Neuron (in vitro differentiated cells): ENCODE results near the gene C11orf42.
"Not testable (repeated sequence)": the region's sequence is repeated elsewhere in the genome, so short reads cannot be mapped to it uniquely, and the experiment has no call there.

Source experiments
- H2AFZ ChIP-seq: one replicate; pipeline ENCODE4 v1.6.1; 2013; ENCODE audit warnings: low read depth, mild to moderate bottlenecking, inconsistent platforms, low read length, moderate library complexity
- H3K27me3 ChIP-seq: one replicate; pipeline ENCODE4 v1.6.1; 2013; ENCODE audit warnings: low read length; ENCODE audit not compliant: insufficient read depth
- H3K36me3 ChIP-seq: one replicate; pipeline ENCODE4 v1.6.1; 2013; ENCODE audit warnings: low read length; ENCODE audit not compliant: insufficient read depth
- H3K4me1 ChIP-seq: one replicate; pipeline ENCODE4 v1.6.1; 2013; ENCODE audit warnings: low read length; ENCODE audit not compliant: insufficient read depth
- H3K4me3 ChIP-seq: 2 replicates; pipeline ENCODE4 v1.5.1; 2013; ENCODE audit warnings: mild to moderate bottlenecking, low read length, moderate library complexity
- H3K9me3 ChIP-seq: one replicate; pipeline ENCODE4 v1.6.1; 2013; ENCODE audit warnings: low read length

Gene C11orf42

DNA sequence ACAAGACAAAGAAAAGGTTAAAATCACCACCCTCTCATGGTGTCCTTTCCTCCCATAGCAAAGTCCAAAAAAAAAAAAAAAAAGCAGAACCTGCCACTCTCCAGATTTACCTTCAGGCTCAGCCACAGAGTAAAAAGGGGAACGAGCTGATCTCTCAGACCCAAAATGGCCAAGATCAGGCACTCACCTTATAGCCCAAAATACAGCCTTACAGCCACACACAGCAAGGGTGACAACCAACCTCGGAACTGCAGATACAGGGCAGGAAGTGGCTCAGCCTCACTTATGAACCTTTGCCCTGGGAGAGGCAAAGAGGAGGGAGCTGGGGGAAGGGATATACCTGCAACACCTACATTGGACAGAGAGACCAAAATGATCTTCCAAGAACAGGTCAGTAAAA is 24.6 kb downstream of the C11orf42 start:
- Histone ChIP-seq H3K36me3 (no peaks in the 10 kb centered on the region), H2AFZ (no peak overlapping the region), H3K4me1 (peaks cover 13% of the 10 kb centered on the region), H3K9me3 (no peaks in the 10 kb centered on the region), H3K27me3 (no peaks in the 10 kb centered on the region), H3K4me3 (no peak overlapping the region)

DNA sequence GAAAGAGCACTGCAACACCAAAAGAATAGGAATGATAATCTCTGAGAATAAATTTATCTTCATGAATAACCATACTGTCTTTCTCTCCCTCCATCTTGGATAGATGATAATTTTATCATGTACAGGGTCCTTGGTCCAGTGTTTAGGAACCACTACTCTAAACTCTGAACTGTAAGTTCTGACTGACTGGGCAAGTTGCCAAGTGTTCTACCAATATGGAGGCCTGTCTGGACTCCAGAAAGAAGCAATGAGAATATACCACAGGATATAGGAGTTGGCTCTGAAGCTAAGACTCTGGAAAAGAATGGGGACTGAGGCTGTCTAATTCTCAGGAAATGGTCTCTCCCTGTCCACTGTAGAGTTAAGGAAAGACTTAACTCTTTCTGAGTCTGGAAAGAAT is 27.5 kb downstream of the C11orf42 start:
- no peak overlapping the region for H2AFZ ChIP-seq
- H3K36me3 ChIP-seq, result no peaks in the 10 kb centered on the region
- no peaks in the 10 kb centered on the region for H3K9me3 ChIP-seq
- H3K27me3 ChIP-seq, result no peaks in the 10 kb centered on the region
- H3K4me1 ChIP-seq, result peaks cover 16% of the 10 kb centered on the region
- peak overlapping the region; percentile 78 for H3K4me3 ChIP-seq

DNA sequence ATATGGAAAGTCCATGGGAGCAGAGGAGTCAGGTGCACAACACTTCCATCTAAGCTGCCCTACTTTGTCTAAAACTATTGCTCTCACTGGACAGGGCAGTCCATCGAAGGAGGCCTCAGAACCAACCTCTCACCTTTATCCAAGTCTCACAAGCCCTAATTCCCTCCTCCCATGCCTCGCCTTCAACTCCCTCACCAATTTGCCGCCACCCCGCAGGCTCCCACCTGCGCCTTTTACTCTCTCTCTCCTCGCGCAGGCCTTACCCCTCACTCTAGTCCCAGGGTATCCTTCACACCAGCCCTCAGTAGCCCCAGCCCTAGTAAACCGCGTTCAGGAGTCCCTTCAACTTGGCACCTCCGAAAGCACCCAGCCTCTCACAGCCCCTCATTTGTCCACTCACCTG is 28.6 kb downstream of the C11orf42 start:
- Histone ChIP-seq H3K27me3 (peaks cover 2% of the 10 kb centered on the region), H3K4me3 (peak overlapping the region; percentile 78), H3K9me3 (no peaks in the 10 kb centered on the region), H3K4me1 (peaks cover 16% of the 10 kb centered on the region), H2AFZ (peak overlapping the region; percentile 60), H3K36me3 (no peaks in the 10 kb centered on the region)

DNA sequence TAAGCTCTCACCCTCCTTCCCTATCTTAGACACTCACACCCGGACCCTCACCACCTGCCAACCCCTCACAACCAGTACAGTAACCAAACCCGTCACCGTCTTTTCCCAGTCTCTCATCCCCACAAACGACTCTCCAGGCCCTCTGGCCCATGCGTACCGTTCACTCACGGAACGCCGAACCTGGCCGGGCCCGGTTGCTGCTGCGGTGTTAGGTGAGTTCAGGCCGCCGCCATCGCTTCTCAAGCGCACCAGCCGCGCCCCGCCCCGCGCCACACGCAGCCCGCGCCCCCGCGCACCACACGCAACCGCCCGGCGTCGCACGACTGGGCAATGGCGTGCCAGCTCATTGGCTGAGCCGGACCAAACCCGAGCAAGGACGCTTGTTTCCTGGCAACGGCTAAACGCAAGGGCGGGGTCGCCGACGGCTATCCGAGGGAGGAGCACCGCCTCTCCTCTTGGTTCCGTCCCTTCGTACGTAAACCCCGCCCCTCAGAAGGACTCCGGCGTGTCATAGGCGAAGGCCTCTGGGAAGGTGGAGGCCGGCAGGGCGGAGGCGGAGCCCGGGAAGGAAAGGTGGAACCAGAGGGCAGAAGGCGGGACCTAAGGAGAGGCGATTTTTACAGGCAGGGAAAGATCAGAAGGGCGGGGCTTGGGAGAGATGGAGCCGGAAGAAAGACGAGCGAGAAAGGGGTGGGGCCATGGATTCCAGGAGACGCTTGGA is 29.2 kb downstream of the C11orf42 start, which contains the start of gene FHIP1B:
TSS of gene FHIP1B (minus strand) at position 250 of the 721 bp plus-strand sequence. CDS start 10,120 bp downstream, outside the sequence.
- Histone ChIP-seq H3K9me3 (no peaks in the 10 kb centered on the region), H3K36me3 (no peaks in the 10 kb centered on the region), H3K4me3 (peak within 1 kb of the TSS; percentile 78), H2AFZ (peak within 1 kb of the TSS; percentile 98), H3K27me3 (peaks cover 4% of the 10 kb centered on the region), H3K4me1 (peaks cover 16% of the 10 kb centered on the region)

DNA sequence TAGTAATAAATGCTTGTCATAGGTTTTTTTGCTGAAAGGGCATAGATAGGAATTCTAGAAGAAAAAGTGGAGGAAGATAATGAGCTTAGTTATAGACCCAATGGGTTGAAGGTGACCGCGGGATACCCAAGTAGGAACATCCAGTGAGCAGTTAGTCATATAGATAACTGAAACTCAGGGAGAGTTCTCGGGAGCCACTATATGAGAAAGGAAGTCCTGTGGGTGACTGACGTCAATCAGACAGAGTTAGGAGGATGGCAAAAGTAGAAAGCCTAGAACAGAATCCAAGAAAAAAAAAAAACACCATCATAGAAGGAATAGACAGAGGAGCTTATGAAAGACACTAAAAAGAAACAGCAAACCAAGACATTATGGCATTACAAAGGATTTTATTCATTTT is 31.9 kb downstream of the C11orf42 start:
- H3K9me3 ChIP-seq, result no peaks in the 10 kb centered on the region
- H3K4me1 ChIP-seq, result peaks cover 16% of the 10 kb centered on the region
- no peak overlapping the region for H3K4me3 ChIP-seq
- peaks cover 7% of the 10 kb centered on the region for H3K27me3 ChIP-seq
- no peak overlapping the region for H2AFZ ChIP-seq
- no peaks in the 10 kb centered on the region for H3K36me3 ChIP-seq

DNA sequence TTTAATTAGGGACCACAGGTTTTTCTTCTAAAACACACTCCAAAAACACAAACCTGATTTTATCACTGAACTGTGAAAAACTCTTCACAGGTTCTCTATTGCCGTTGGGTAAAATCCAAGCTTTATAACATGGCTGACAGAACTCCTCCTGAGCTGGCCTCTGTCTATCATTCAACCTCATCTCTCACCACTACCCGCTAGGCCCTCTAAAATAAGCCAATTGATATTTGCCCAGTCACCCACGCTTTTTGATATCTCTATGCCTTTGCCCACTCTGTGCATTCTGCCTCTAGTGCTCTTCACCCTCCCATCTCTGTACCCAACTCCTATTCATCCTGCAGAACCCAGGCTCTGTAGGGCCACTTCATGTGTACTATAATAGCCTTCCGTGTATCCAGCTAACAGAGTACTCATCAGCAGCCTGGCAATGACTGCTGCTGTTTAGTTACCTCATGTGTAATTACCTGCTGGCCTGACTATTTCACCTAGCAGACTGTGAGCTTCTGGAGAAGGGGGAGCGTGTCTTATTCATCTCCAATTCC is 32.5 kb downstream of the C11orf42 start:
- Histone ChIP-seq H3K27me3 (peaks cover 11% of the 10 kb centered on the region), H3K4me1 (peaks cover 16% of the 10 kb centered on the region), H3K4me3 (no peak overlapping the region), H3K36me3 (no peaks in the 10 kb centered on the region), H2AFZ (no peak overlapping the region), H3K9me3 (no peaks in the 10 kb centered on the region)

DNA sequence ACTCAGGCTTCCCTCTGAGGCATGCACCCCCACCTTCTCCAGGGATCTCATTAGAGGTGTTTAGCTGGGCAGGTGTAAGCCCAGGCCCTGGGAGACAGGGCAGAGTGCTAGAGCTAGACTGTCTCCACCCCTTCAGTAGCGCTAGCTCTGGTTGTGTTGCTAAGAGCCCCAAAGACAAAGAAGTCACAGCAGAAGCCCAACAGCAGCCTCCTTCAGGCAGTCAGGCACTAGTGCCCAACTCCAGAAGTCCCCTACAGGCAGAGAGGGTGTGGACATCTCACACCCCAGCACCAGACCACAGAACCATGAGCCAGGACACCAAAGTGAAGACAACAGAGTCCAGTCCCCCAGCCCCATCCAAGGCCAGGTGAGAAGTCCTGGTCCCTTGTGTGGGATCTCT is 33.5 kb downstream of the C11orf42 start, which contains the start of gene CNGA4:
TSS of gene CNGA4 (plus strand) at position 188 of the 400 bp plus-strand sequence. CDS start at position 306, 118 bp downstream.
- Histone ChIP-seq H3K9me3 (no peaks in the 10 kb centered on the region), H2AFZ (no peak within 1 kb of the TSS), H3K4me1 (peaks cover 6% of the 10 kb centered on the region), H3K36me3 (no peaks in the 10 kb centered on the region), H3K27me3 (peaks cover 11% of the 10 kb centered on the region), H3K4me3 (no peak within 1 kb of the TSS)

DNA sequence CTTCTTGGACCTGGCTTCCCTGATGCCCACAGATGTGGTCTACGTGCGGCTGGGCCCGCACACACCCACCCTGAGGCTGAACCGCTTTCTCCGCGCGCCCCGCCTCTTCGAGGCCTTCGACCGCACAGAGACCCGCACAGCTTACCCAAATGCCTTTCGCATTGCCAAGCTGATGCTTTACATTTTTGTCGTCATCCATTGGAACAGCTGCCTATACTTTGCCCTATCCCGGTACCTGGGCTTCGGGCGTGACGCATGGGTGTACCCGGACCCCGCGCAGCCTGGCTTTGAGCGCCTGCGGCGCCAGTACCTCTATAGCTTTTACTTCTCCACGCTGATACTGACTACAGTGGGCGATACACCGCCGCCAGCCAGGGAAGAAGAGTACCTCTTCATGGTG is 34.8 kb downstream of the C11orf42 start:
- Histone ChIP-seq H3K36me3 (no peaks in the 10 kb centered on the region), H3K4me1 (peaks cover 2% of the 10 kb centered on the region), H3K27me3 (peaks cover 11% of the 10 kb centered on the region), H3K9me3 (no peaks in the 10 kb centered on the region), H3K4me3 (no peak overlapping the region), H2AFZ (no peak overlapping the region)

DNA sequence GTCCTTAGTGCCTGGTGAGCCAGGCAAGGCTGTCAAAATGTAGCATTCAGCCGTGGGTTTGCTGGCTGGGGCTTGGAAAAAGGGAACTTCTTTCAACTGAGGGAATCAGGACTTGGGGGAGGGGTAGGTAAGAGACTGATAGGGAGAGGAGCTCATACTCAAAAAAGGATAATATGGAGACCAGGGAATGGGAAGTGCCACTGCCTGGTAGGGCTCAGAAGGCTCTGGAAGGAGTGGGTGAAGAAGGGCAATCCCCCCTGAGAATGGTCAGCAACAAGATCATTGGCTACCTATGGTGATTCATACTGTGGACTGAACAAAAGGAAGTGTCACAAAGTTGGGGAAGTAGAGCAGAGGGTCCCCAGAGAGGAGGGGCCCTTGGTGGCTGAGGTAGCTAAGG is 35.4 kb downstream of the C11orf42 start:
- H2AFZ ChIP-seq, result no peak overlapping the region
- H3K9me3 ChIP-seq, result no peaks in the 10 kb centered on the region
- H3K4me1 ChIP-seq, result no peaks in the 10 kb centered on the region
- H3K4me3 ChIP-seq, result no peak overlapping the region
- no peaks in the 10 kb centered on the region for H3K36me3 ChIP-seq
- H3K27me3 ChIP-seq, result peaks cover 11% of the 10 kb centered on the region

DNA sequence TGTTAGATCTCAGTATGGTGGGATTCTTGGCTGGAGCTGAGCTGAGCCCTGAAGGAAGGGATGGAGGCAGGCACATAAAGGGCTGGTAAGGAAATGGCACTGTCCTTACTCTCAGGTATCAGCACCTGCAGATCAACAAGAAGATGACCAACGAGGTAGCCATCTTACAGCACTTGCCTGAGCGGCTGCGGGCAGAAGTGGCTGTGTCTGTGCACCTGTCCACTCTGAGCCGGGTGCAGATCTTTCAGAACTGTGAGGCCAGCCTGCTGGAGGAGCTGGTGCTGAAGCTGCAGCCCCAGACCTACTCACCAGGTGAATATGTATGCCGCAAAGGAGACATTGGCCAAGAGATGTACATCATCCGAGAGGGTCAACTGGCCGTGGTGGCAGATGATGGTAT is 36.0 kb downstream of the C11orf42 start:
- Histone ChIP-seq H3K36me3 (no peaks in the 10 kb centered on the region), H3K27me3 (peaks cover 14% of the 10 kb centered on the region), H3K9me3 (no peaks in the 10 kb centered on the region), H2AFZ (no peak overlapping the region), H3K4me1 (no peaks in the 10 kb centered on the region), H3K4me3 (no peak overlapping the region)

DNA sequence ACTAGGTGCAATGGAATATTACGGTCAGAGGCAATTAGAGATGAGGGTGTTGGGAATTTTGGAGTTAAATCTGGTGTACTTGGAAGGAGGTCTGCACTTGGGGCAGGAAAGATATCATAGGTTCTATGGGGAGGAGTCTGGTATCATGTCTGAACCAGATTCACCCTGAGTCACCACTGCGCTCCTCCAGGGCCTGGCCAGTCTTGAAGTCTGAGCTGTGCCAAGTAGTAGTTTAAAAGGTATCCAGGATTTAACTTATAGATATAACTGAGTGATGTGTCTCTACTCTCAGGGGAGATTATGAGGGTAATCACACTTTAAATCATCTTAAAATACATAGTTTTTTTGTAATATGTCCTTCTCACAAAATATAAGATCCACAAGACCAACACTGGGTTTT is 40.2 kb downstream of the C11orf42 start:
- no peak overlapping the region for H2AFZ ChIP-seq
- no peak overlapping the region for H3K4me3 ChIP-seq
- H3K9me3 ChIP-seq, result no peaks in the 10 kb centered on the region
- H3K27me3 ChIP-seq, result peaks cover 9% of the 10 kb centered on the region
- no peaks in the 10 kb centered on the region for H3K4me1 ChIP-seq
- no peaks in the 10 kb centered on the region for H3K36me3 ChIP-seq

DNA sequence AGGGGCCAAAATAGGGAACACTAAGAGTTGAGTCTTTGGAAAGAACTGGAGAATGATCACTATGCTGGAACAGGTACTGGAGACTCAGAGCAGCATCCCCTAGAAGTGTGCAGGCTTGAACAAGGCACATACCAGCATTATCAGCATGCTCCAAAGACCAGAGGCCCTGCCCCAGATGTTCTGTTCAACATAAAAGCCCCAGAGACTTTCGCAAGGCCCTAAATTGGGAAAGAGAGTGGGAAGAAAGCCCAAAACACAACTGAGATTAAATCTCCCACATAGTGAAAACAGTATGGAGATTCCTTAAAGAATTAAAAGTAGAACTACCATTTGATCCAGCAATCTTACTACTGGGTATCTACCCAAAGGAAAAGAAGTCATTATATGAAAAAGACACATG is 42.9 kb downstream of the C11orf42 start:
- Histone ChIP-seq H3K27me3 (peaks cover 3% of the 10 kb centered on the region), H3K4me1 (no peaks in the 10 kb centered on the region), H3K36me3 (no peaks in the 10 kb centered on the region), H2AFZ (no peak overlapping the region), H3K4me3 (no peak overlapping the region), H3K9me3 (no peaks in the 10 kb centered on the region)

DNA sequence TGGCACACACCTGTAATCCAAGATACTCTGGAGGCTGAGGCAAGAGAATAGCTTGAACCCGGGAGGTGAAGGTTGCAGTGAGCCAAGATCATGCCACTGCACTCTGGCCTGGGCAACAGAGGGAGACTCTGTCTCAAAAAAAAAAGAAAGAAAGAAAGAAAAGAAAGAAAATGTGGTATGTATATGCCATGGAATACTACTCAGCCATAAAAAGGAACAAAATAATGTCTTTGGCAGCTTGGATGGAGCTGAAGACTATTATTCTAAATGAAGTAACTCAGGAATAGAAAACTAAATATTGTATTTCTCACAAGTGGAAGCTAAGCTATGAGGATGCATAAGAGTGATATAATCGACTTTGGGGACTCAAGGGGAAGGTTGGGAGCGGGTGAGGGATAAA is 43.5 kb downstream of the C11orf42 start:
- H3K9me3 ChIP-seq, result not testable (repeated sequence)

More for the DNA sequence above, 43.5 kb downstream of the C11orf42 start:
- H3K27me3 ChIP-seq, H3K4me3 ChIP-seq, H2AFZ ChIP-seq, H3K4me1 ChIP-seq, H3K36me3 ChIP-seq: not testable (repeated sequence)
